CD4-positive, alpha-beta T cell treated with Interferon alpha-2 for 1 hour (primary cell): ENCODE measurements around the gene HYDIN.

Experiments used
- DNase-seq, 2 donors: peaks; one replicate each; pipeline ENCODE4 v3.0.0-alpha.2; 2020 to 2022

HYDIN gene

GRCh38 chr16:71230122-71230845, at the start of gene HYDIN:
TSS of gene HYDIN (minus strand) at chr16:71230722. CDS start at chr16:71186895, 43,827 bp downstream.
- peak in 1 of 2 donors; percentile 23 for DNase-seq

GRCh38 chr16:71276589-71277334, 46.2 kb upstream of the HYDIN start:
- DNase-seq: no peak

- DNase-seq: no peak
These were observed 42.9 kb upstream of the HYDIN start for GRCh38 chr16:71273384-71273783.

- DNase-seq: no peak
These were observed 33.8 kb upstream of the HYDIN start for GRCh38 chr16:71264299-71264698.

GRCh38 chr16:71263582-71263981, 33.1 kb upstream of the HYDIN start:
- no peak for DNase-seq

- DNase-seq: no peak
These were observed 31.9 kb upstream of the HYDIN start for GRCh38 chr16:71262391-71262790.

- DNase-seq: no peak
These were observed 30.5 kb upstream of the HYDIN start for GRCh38 chr16:71260995-71261394.

GRCh38 chr16:71259086-71259485, 28.6 kb upstream of the HYDIN start:
- DNase-seq: no peak

GRCh38 chr16:71258372-71258771, 27.9 kb upstream of the HYDIN start:
- no peak for DNase-seq

- no peak for DNase-seq
These were observed 27.2 kb upstream of the HYDIN start for GRCh38 chr16:71257768-71258167.

- DNase-seq: peak in 1 of 2 donors; percentile 6
These were observed 25.2 kb upstream of the HYDIN start for GRCh38 chr16:71255721-71256120.

GRCh38 chr16:71254832-71255525, 24.5 kb upstream of the HYDIN start:
- no peak for DNase-seq

GRCh38 chr16:71250461-71251235, 20.1 kb upstream of the HYDIN start:
- no peak for DNase-seq

GRCh38 chr16:71249399-71249798, 18.9 kb upstream of the HYDIN start:
- DNase-seq: no peak

- DNase-seq: no peak
These were observed 17.0 kb upstream of the HYDIN start for GRCh38 chr16:71247478-71247877.

- DNase-seq: no peak
These were observed 15.8 kb upstream of the HYDIN start for GRCh38 chr16:71246309-71246708.

- no peak for DNase-seq
These were observed 14.0 kb upstream of the HYDIN start for GRCh38 chr16:71244521-71244920.

- DNase-seq: no peak
These were observed 12.1 kb upstream of the HYDIN start for GRCh38 chr16:71242601-71243000.

- no peak for DNase-seq
These were observed 11.5 kb upstream of the HYDIN start for GRCh38 chr16:71242036-71242435.

GRCh38 chr16:71229344-71229743, 1.2 kb downstream of the HYDIN start:
- DNase-seq: no peak

GRCh38 chr16:71226229-71227141, 4.0 kb downstream of the HYDIN start:
- no peak for DNase-seq

- DNase-seq: no peak
These were observed 5.4 kb downstream of the HYDIN start for GRCh38 chr16:71225145-71225544.
